Measurements from ENCODE around the gene C1orf210.

GRCh38 chr1:43232074-43232473 lies 53.3 kb downstream of the C1orf210 start:
- TF ChIP-seq, protein P1, sequence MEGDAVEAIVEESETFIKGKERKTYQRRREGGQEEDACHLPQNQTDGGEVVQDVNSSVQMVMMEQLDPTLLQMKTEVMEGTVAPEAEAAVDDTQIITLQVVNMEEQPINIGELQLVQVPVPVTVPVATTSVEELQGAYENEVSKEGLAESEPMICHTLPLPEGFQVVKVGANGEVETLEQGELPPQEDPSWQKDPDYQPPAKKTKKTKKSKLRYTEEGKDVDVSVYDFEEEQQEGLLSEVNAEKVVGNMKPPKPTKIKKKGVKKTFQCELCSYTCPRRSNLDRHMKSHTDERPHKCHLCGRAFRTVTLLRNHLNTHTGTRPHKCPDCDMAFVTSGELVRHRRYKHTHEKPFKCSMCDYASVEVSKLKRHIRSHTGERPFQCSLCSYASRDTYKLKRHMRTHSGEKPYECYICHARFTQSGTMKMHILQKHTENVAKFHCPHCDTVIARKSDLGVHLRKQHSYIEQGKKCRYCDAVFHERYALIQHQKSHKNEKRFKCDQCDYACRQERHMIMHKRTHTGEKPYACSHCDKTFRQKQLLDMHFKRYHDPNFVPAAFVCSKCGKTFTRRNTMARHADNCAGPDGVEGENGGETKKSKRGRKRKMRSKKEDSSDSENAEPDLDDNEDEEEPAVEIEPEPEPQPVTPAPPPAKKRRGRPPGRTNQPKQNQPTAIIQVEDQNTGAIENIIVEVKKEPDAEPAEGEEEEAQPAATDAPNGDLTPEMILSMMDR (optimal IDR thresholded peaks at IDR 0.05 in 1 of 3, IDR thresholded peaks at IDR 0.05 in 1 of 3, conservative IDR thresholded peaks at IDR 0.05 in 1 of 3; ENCODE audit: extremely low read depth in 1 of 3, insufficient read depth in 2 of 3, low read length in 3 of 3), result no peak
- no peak for TF ChIP-seq EZH2 (IDR thresholded peaks at IDR 0.05; ENCODE audit: low read length)
